ENCODE measurements around the gene THAP9.
"Not testable (repeated sequence)": the region's sequence is repeated elsewhere in the genome, so short reads cannot be mapped to it uniquely, and the experiment has no call there.

THAP9 gene

DNA sequence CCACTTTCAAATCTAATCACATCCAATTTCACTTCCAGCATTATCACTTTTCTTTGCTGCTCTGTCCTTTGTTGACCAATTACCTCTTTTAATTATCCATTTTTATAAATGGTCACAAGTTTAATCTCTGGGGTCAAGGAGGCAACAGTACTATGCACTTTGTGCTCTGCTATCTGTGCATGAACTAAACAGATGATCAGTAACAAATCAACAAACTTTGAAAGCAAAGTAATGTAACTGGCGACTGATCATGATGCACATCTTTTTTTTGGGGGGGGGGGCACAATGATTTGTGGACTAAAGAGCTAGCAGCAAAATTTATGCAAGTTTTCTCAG is 8.1 kb upstream of the THAP9 start:
- no peak for DNase-seq (ENCODE audit: low read depth)

DNA sequence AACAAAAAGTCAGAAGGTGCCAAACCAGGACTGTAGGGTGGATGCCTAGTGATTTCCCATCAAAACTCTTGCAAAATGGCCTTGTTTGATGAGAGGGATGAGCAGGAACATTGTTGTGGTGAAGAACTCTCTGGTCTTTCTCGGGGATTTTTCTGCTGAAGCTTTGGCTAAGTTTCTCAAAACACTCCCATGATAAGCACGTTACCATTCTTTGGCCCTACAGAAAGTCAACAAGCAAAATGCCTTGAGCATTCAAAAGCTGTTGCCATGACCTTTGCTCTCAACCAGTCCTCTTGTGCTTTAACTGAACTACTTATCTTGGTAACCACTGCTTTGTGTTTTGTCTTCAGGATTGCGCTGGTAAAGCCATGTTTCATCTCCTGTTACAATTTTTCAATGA is 6.6 kb upstream of the THAP9 start:
- DNase-seq (ENCODE audit: low read depth) = no peak

DNA sequence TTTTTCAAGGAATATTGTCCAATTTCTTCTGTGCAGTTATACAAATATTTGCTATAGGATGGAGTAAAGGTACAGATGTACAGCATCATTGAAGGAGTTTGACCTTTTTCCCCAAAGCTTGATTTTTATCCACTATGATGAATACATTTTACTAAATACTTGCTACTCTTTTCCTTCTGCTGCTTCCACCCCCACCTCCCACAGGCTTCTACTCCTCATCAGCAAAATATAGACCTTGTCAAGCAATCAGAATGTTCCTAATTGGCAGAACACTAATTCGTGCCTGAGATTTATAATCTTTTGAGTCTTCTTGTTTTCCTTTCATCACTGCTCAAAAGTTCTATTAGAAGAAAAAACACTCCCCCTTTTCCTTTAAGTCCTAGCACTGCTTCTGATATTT is 3.8 kb upstream of the THAP9 start:
- no peak for DNase-seq (ENCODE audit: low read depth)

DNA sequence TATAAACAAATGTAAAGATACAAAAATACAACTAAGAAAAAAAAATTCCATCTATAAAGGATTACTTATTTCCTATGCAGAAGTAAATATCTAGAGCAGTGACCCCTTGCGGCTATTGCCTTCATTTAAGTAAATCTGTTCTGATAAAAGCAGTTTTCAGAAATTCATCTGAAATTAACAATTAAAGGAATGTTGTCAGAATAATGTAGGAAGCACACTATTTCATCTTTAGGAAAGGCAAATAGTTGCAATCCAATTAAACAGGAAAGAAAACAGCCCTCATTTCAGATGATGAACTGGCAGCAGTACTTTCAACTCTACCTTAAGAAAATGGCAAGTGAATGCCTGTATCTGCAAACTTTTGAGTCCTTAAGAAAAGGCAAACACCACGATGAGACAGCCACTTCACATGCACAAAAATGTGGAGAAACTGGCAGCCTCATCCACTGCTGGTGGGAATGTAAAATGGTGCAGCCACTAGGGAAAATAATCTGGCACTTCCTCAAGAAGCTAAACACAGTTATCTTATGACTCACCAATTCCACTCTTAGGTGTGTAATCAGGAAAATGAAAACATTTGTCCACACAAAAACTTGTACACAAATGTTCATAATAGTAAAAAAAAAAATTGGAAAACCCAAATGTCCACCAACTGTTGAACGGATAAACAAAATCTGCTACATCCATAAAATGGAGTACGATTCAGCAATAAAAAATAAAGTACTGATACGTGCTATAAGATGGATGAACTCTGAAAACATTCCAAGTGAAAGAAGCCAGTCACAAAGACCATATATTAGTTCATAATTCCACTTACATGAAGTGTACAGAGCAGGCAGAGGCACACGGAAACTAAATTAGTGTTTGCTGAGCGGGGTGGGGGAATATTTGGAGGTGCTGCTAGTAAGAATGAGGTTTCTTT is 2.0 kb upstream of the THAP9 start:
- no peak for DNase-seq (ENCODE audit: low read depth)

DNA sequence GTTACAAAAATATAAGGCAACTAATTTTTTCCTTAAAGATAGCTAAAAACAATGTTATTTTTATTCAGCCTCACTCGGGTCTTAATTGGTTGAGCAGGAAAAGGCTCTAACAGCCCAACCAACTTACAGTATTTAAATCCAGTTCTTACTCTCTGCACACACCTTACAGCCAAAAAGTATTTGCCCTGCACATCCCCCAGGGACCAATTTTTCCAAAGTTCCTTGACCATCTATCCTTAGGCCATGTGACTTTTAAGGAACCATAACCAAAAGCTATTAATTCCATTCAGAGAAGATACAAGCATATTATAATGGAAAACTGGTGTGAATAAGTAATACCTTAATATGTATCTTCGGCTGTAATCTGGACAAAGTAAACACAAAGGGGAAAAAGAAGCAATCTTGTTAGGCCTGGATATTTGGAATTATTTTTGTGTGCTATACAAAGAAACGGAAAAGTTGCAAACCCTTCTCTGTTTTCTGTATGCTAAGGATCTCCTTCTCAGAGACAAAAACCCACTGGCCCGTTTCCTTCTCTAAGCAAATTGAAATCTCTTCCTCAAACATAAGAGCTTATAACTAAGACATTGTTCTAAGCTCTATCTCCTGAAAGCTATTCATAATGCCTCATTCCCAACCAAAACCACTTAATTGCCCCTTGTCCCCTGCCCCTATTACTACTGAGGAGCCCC is 1.0 kb upstream of the THAP9 start:
- DNase-seq (ENCODE audit: low read depth) = no peak

DNA sequence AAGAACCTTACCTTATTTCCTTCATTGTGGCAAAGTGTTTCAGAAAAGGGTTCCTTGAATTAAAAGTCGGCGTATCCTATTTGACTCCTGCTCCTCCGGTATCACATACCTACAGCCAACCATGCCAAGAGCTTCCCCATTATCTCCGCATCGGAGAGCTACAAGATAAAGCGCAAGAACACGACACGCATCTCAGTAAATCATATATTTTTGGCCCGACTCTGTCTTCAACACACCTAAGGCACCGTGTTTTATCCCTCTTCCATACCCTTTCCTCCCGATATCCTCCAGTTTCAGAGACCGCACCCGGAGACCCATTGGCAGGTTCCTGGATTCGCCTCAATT is 497 bp upstream of the THAP9 start:
- DNase-seq (ENCODE audit: low read depth) = no peak

DNA sequence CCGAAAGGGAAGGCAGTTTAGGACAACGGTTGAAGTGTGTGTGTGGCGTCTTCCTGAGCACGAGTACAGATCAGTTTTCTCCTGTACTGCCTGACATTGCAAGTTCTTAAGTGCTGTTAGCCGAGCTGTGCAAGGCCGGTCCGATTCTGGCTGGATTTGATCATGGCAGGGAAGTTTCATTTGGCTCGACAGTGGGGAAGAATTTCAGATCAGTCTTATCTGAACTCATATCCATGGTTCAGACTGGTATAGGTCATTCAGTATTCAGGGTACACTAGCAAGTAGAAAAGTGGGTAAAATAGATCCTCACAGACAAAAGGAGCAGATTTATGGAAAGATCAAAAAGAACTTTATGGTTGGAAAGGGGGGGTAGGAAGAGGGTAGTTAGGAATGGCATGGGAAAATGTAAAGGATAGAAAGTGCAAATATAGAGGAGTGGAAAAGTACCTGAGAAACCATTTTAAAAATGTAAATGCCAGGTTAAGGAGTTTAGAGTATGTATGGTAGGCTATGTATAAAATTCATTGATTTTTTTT is 716 bp downstream of the THAP9 start:
- DNase-seq (ENCODE audit: low read depth) = no peak

DNA sequence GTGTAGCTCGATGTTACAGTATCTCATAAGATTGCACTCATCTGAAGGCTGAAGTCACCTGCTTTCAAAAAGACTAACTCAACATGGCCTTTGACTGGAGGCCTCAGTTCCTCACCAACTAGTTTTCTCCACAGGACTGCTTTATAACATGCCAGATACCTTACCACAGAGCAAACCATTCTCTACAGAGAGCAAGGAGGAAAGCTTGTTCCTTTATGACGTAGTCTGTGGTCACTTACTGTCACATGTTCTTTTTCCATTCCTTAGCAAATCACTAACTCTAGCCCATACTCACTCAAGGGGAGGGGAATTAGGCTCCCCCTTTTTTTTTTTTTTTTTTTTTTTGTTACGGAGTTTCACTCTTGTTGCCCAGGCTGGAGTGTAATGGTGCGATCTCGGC is 3.2 kb downstream of the THAP9 start:
- no peak for DNase-seq (ENCODE audit: low read depth)

DNA sequence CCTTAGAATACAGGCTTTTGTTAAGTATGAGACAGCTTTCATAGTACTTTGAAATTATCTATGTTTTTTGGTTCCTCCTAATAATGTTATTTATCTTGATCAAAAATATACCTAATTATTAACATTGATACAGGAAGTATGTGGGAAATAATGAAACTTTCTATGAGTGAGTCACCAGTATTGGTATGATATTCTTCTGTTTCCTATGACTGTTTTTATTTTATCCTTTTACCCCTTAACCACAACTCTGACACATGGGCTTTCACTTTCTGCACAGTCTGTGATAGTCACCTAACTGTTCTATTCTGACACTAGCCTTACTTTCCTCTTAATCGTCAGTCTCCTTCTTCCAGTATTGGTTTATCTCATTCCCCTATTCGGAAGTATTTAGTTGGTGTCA is 4.7 kb downstream of the THAP9 start:
- DNase-seq (ENCODE audit: low read depth) = no peak

DNA sequence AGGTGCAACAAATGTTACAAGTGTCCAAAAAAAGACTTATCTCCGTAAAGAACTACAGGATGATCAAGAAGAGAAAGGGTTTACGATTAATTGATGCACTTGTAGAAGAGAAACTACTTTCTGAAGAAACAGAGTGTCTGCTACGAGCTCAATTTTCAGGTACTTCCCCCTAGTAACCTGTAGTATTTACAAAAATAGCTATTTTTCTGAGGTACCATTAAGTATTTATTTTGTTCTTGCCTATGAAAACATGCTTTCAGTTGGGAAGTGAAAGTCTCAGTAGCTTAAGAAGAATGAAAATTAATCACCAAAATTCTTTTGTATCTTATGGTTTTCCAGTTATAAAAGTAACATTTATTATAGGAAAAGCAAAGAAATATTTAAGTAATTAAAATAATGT is 5.9 kb downstream of the THAP9 start:
- DNase-seq (ENCODE audit: low read depth) = no peak

DNA sequence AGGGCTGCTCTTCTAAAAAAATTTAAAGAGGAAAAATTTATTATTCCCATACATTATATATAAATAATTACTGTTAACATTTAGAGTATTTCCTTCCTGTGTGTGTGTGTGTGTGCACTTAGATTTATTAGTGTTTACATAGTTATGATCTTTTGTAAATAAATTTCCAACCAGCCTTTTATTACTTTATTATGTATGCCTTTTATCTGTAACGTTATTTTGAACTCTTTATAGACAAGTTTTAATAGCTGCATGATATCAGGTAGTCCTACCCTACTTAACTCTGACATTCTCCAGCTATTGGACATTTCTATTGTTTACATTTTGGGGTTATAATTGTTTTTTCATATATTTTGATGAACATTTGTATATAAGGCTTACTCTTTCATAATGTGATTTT is 8.8 kb downstream of the THAP9 start:
- no peak for DNase-seq (ENCODE audit: low read depth)

DNA sequence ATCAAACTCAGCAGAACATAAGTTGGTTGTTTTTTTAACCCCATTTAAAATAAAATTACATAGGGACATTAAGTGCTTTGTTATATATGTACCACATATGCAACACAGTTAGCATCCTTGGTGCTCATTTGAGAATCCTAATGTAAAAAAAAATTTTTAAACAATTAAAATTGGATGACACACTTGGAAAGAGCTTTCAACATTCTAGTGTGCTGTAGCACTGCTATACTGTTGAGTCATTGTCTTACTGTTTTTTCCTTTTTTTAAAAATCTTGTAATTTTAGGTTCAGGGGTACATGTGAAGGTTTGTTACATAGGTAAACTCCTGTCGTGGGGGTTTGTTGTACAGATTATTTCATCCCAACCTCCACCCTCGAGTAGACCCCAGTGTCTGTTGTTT is 12.8 kb downstream of the THAP9 start:
- no peak for DNase-seq (ENCODE audit: low read depth)

DNA sequence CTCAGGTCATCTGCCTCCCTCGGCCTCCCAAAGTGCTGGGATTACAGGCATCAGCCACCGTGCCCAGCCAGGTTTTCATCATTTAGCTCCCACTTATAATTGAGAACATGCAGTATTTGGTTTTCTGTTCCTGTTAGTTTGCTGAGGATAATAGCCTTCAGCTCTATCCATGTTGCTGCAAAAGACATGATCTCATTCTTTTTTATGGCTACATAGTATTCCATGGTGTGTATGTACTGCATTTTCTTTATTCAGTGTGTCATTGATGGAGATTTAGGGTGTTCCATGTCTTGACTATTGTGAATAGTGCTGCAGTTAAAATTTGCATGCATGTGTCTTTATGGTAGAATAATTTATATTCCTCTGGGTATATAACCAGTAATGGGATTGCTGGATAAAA is 13.4 kb downstream of the THAP9 start:
- not testable (repeated sequence) for DNase-seq (ENCODE audit: low read depth)

DNA sequence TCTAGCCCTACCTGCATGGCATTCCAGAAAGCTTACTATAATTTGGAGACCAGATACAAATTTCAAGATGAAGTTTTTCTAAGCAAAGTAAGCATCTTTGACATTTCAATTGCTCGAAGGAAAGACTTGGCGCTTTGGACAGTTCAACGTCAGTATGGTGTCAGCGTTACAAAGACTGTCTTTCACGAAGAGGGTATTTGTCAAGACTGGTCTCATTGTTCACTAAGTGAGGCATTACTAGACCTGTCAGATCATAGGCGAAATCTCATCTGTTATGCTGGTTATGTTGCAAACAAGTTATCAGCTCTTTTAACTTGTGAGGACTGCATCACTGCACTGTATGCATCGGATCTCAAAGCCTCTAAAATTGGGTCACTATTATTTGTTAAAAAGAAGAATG is 17.6 kb downstream of the THAP9 start:
- no peak for DNase-seq (ENCODE audit: low read depth)

DNA sequence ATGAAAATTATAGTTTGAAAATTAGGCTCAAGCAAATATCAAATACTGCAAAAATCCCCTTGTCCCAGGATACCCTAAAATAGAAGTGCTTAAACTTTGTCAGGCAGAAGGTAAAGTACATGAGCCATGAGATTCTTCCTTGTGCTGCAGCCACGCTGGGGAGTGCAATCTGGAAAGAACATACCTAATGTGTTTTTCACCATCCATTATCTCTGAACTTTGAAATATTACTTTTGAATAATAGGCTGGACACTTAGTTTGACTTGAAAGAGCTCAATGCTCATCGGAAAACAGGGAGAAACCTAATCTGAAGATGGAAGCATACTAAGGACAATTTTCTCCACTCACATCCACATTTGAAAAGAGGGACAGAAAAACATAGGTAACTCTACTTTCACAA is 18.9 kb downstream of the THAP9 start:
- DNase-seq (ENCODE audit: low read depth) = no peak

DNA sequence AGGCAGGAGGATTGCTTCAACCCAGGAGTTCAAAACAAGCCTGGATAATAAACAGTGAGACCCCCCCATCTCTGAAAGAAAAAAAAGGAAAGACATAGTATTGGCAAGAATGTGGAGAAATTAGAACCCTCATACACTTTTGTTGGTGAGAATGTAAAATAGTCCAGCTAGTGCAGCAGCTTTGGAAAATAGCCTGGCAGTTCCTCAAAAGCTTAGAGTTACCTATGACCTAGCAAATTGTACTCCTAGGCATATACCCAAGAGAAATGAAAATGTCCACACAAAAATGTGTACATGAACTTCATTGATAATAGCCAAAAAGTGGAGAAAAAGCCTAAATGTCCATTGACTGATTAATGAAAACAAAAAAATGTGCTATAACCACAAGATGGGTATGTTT is 21.3 kb downstream of the THAP9 start:
- DNase-seq (ENCODE audit: low read depth) = no peak

DNA sequence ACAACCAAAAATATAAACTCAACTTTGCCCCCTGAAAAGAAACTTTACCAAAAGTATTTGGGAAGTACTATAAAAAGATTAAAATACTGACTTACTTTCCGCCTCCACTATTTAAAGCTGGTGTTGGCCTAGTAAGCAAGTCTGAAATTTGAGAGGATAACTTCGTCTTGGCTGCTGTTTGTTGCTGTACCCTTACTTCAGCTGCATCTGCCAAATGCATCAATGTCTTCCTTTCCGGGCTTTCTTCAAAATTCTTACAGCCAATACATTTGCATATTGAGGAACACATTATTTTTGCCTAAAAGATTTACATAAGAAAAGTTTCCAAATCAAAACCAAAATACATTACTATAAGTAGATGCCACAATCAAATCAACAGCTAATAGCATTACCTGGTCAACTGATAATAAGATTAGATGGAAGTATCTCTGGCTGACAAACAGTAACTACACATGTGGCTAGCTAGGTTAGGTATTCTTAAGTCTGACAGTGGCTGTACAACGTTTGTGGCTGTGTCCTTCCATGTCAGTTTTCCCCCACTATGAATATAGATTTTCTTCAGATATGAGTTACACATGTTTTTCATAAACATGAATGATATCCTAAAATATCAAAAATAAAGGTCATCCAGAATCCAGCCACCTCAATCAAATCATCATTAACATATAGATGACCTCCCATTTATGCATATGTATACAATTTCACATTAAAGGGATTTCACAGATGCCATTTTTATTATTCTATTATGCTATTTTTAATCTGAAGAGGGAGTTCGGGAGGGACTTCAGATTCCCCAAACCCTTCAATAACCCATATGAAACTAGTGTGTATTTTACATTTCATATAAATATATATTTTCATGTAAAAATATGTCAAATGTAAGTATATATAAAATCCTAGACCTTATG is 30.6 kb downstream of the THAP9 start:
- no peak for DNase-seq (ENCODE audit: low read depth)

DNA sequence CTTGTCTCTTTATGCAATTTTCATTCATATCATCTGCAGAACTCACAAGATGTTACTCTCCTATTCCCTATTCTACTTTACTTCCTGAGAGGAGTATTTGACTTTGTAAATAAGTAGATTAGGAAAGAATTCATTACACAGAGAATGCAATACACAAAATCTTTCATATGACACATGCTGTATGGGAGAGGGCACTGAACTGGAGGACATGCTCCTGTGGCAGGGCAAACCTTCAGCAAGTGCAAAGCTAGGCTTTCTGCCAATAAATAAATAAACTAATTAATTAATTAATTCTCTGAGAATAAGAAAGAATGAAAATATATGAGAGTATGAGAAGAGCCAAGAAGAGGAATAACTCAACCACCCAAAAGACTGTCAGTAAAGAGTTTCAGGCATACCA is 33.9 kb downstream of the THAP9 start:
- no peak for DNase-seq (ENCODE audit: low read depth)

DNA sequence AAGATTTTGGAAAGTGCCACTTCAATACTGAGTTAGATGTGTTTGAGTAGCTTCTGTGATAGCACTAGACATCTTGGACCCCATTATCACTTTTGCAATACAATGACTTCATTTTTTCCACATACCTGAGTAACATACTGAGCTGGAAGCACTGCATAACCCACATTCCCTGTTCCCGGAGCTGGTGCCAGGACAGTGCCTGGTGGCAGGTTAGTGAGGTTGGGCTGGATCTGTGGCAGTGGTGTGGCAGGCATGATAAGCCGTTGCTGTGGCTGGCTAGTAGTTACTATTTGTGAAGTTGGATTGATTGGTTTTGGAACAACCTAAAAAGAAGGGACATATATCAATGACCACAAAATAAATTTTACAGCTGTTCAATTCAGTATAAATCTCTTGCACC is 38.9 kb downstream of the THAP9 start:
- DNase-seq (ENCODE audit: low read depth) = no peak

DNA sequence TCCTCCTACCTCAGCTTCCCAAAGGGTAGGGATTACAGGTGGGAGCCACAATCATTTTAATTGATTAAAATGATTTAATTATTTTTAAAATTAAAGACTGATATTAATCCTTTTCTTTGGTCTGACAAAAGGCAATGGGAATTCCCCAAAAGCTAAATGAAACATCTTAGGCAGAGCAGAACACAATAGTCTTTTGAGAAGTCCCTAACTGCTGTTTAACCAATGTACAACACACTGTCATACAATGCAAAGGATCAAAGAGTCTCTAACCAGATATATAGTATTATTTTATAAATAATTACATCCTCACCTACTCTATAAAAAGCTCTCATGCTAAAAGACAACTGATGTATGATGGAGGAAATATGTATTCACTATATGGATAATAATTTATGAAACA is 47.0 kb downstream of the THAP9 start:
- DNase-seq (ENCODE audit: low read depth) = no peak

DNA sequence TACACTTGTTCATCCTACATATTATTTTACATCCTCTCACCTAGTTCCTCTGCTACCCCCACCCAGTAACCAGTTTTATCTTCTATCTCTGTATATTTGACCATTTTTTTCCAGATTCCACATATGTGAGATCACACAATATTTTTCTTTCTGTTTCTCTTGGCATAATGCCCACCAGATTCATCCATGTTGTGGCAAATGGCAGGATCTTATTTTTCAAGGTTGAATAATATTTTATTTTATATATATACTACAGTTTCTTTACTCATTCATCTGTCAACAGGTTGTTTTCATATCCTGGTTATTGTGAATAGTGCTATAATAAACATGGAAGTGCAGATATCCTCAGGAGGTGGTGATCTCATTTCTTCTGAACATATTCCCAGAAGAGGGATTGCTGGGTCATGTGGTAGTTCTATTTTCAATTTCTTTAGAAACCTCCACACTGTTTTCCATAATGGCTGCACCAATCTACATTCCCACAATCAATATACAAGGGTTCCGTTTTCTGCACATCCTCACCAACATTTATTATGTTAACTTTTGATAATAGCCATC is 48.2 kb downstream of the THAP9 start:
- no peak for DNase-seq (ENCODE audit: low read depth)

DNA sequence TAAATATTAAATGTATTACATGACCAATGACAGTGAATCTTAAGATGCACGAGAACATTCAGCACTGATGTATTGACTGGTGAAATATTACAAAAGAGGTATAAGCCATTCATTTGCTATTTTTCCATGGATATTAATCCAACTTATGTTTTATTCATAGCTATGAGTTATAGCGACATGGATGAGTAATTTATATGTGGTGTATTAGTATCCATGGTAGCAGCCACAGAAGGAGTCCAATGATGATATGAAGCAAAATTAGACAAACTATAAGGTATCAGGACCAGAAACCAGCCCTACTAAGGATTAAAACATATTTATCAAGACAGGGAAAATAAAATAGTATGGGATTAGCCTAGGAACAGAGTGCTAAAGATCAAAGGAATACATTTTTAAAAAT is 50.7 kb downstream of the THAP9 start:
- no peak for DNase-seq (ENCODE audit: low read depth)
